Neural progenitor cell (in vitro differentiated cells): ENCODE measurements around the gene TLR3. TPM values are rescaled to one million over a fixed set of nuclear protein-coding genes. Genes with fewer than 3 reads are reported as not detected.
"Not testable (repeated sequence)": the region's sequence is repeated elsewhere in the genome, so short reads cannot be mapped to it uniquely, and the experiment has no call there.

Experiments used
- DNase-seq: peaks from one replicate; pipeline ENCODE4 v3.0.0-alpha.2; 2016; ENCODE audit warnings: low spot score
- H2AFZ ChIP-seq: fragments of 200-600 bp; sonication (generic); replicated peaks from 2 replicates; pipeline ENCODE4 v1.6.1; 2016; ENCODE audit warnings: antibody characterized with exemption
- H3F3A ChIP-seq: fragments of 200-600 bp; sonication (generic); 2 replicates; pipeline ENCODE4 v1.6.1; 2016; ENCODE audit warnings: antibody characterized with exemption, low read depth
- H3K27ac ChIP-seq: fragments of 200-600 bp; sonication (generic); 2 replicates; pipeline ENCODE4 v1.5.1; 2016; ENCODE audit warnings: mild to moderate bottlenecking
- H3K27me3 ChIP-seq: fragments of 200-600 bp; sonication (generic); 2 replicates; pipeline ENCODE4 v1.6.1; 2016; ENCODE audit warnings: mild to moderate bottlenecking, moderate library complexity
- H3K36me3 ChIP-seq: fragments of 200-600 bp; sonication (generic); 2 replicates; pipeline ENCODE4 v1.5.1; 2016
- H3K4me1 ChIP-seq: fragments of 200-600 bp; sonication (generic); 2 replicates; pipeline ENCODE4 v1.6.1; 2016; ENCODE audit warnings: mixed run types
- H3K4me2 ChIP-seq: fragments of 200-600 bp; sonication (generic); 2 replicates; pipeline ENCODE4 v1.6.1; 2016
- H3K4me3 ChIP-seq: fragments of 200-600 bp; sonication (generic); 2 replicates; pipeline ENCODE4 v1.5.1; 2016
- H3K79me2 ChIP-seq: fragments of 200-600 bp; sonication (generic); 2 replicates; pipeline ENCODE4 v1.6.1; 2016; ENCODE audit warnings: low read depth
- H3K9ac ChIP-seq: fragments of 200-600 bp; sonication (generic); 2 replicates; pipeline ENCODE4 v1.6.1; 2016
- H3K9me3 ChIP-seq: fragments of 200-600 bp; sonication (generic); 2 replicates; pipeline ENCODE4 v1.5.1; 2016; ENCODE audit warnings: low read depth
- H4K20me1 ChIP-seq: fragments of 200-600 bp; sonication (generic); 2 replicates; pipeline ENCODE4 v1.6.1; 2016; ENCODE audit warnings: low read depth
- H3K27ac Mint-ChIP-seq: 3 replicates; pipeline ENCODE4 v1.8.0; 2021; ENCODE audit warnings: mixed read lengths
- H3K27me3 Mint-ChIP-seq: 2 replicates; pipeline ENCODE4 v1.8.0; 2022; ENCODE audit warnings: low read depth, mild to moderate bottlenecking, inconsistent platforms, moderate library complexity, mixed read lengths; ENCODE audit not compliant: insufficient read depth
- H3K36me3 Mint-ChIP-seq: 3 replicates; pipeline ENCODE4 v1.8.0; 2021; ENCODE audit warnings: mixed read lengths
- H3K4me1 Mint-ChIP-seq: 3 replicates; pipeline ENCODE4 v1.8.0; 2021; ENCODE audit warnings: mixed read lengths
- H3K4me3 Mint-ChIP-seq: 3 replicates; pipeline ENCODE4 v1.8.0; 2021; ENCODE audit warnings: mild to moderate bottlenecking, moderate library complexity, mixed read lengths
- H3K9me3 Mint-ChIP-seq: 3 replicates; pipeline ENCODE4 v1.8.0; 2020; ENCODE audit warnings: mixed read lengths
- CTCF ChIP-seq: fragments of 200-600 bp; sonication (generic); IDR thresholded peaks from 2 replicates; pipeline ENCODE4 v1.5.1; 2017; ENCODE audit warnings: antibody characterized with exemption, mild to moderate bottlenecking
- EZH2 ChIP-seq: fragments of 200-600 bp; sonication (generic); IDR thresholded peaks from 2 replicates; pipeline ENCODE4 v1.6.1; 2017; ENCODE audit warnings: antibody characterized with exemption, mild to moderate bottlenecking, moderate library complexity
- EZH2phosphoT487 ChIP-seq: fragments of 200-600 bp; sonication (generic); IDR thresholded peaks from 2 replicates; pipeline ENCODE4 v1.6.1; 2017; ENCODE audit warnings: antibody characterized with exemption
- total RNA-seq: library from RNA; depleted of rRNA; stranded (reverse); fragments of >200 nt; gene quantifications from 2 replicates; pipeline ENCODE4 v1.2.3, GENCODE V29; 2015; ENCODE audit warnings: low replicate concordance

The TLR3 gene
- total RNA-seq, 1 donor from 2014 or later: 0.92 TPM

DNA sequence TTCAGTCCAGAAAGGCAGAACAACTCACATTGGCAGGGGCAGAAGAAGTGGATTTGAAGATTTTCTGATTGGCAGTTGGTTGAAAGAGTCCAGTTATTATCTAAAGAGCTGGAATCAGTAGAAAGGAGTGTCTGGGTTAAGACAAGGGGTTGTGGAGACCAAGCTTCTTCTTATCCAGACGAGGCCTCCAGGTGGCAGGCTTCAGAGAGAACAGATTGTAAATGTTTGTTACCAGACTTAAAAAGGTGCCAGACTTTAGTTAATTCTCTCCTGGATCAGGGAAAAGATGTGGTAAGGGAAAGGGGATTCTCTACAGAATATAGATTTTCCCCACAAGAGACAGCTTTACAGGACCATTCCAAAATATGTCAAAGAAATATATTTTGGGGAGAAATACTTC is 36.7 kb upstream of the TLR3 start:
- peaks cover 47% of the 10 kb centered on the region for H3K9me3 Mint-ChIP-seq

DNA sequence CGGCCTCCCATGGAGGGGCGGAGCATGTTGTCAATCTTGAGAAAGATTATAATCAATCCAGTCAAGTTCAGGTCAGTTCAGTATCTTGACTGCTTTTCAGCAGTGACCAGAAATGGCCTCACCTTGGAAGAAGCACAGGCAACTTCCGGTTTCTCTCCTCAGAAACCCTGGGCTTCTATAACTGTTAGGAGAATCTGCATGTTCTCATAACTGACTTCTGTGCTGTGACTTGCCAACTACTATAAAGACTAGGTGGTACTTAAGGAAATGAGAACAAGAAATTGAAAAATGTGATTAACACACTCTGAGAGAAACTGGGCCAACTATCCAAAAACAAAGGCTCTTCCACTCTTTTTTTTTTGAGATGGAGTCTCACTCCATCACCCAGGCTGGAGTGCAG is 35.9 kb upstream of the TLR3 start:
- Mint-ChIP-seq H3K27me3 (peaks cover 11% of the 10 kb centered on the region), H3K4me3 (no peak overlapping the region), H3K4me1 (peaks cover 27% of the 10 kb centered on the region), H3K27ac (no peak overlapping the region), H3K9me3 (peaks cover 52% of the 10 kb centered on the region), H3K36me3 (peaks cover 7% of the 10 kb centered on the region)
- TF ChIP-seq CTCF: no peak
- TF ChIP-seq EZH2phosphoT487: no peak
- TF ChIP-seq EZH2: no peak
- Histone ChIP-seq H2AFZ (no peak overlapping the region), H3K4me1 (peaks cover 31% of the 10 kb centered on the region), H3K27me3 (no peaks in the 10 kb centered on the region), H3K9ac (no peak overlapping the region), H3K79me2 (no peaks in the 10 kb centered on the region), H3F3A (peaks cover 47% of the 10 kb centered on the region), H3K4me2 (no peak overlapping the region), H3K4me3 (no peak overlapping the region), H3K36me3 (no peaks in the 10 kb centered on the region), H4K20me1 (no peaks in the 10 kb centered on the region), H3K27ac (no peak overlapping the region), H3K9me3 (no peaks in the 10 kb centered on the region)
- DNase-seq: no peak

More for the DNA sequence above, 36.7 kb upstream of the TLR3 start:
- peaks cover 53% of the 10 kb centered on the region for H3F3A ChIP-seq
- H3K4me1 ChIP-seq: peaks cover 31% of the 10 kb centered on the region
- no peak for DNase-seq
- H3K4me3 ChIP-seq: no peak overlapping the region
- no peaks in the 10 kb centered on the region for H3K79me2 ChIP-seq
- no peaks in the 10 kb centered on the region for H3K36me3 ChIP-seq
- H3K9me3 ChIP-seq: no peaks in the 10 kb centered on the region
- H2AFZ ChIP-seq: no peak overlapping the region
- no peak overlapping the region for H3K4me2 ChIP-seq
- peaks cover 27% of the 10 kb centered on the region for H3K4me1 Mint-ChIP-seq
- no peak overlapping the region for H3K9ac ChIP-seq
- H3K27me3 Mint-ChIP-seq: peaks cover 11% of the 10 kb centered on the region
- H3K27me3 ChIP-seq: no peaks in the 10 kb centered on the region
- no peak overlapping the region for H3K27ac Mint-ChIP-seq
- H3K4me3 Mint-ChIP-seq: no peak overlapping the region
- peaks cover 7% of the 10 kb centered on the region for H3K36me3 Mint-ChIP-seq
- H4K20me1 ChIP-seq: no peaks in the 10 kb centered on the region
- no peak overlapping the region for H3K27ac ChIP-seq
- TF ChIP-seq CTCF: peak; percentile 35
- no peak for TF ChIP-seq EZH2

DNA sequence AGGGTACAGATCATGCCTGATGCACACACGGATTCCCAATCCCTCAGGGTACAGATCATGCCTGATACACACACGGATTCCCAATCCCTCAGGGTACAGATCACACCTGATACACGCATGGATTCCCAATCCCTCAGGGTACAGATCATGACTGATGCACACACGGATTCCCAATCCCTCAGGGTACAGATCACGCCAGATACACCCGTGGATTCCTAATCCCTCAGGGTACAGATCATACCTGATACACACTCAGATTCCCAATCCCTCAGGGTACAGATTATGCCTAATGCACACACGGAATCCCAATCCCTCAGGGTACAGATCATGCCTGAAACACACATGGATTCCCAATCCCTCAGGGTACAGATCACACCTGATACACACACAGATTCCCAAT is 34.3 kb upstream of the TLR3 start:
- not testable (repeated sequence) for H4K20me1 ChIP-seq, H3K27me3 ChIP-seq, DNase-seq, H3K79me2 ChIP-seq, H3K9ac ChIP-seq, H3K27ac ChIP-seq, H3K4me3 ChIP-seq, H3K36me3 Mint-ChIP-seq, H3K27me3 Mint-ChIP-seq, H3K9me3 ChIP-seq, H3K27ac Mint-ChIP-seq, H3K4me2 ChIP-seq, H3K4me3 Mint-ChIP-seq, H2AFZ ChIP-seq, H3K36me3 ChIP-seq
- Mint-ChIP-seq H3K4me1 (peaks cover 19% of the 10 kb centered on the region), H3K9me3 (peaks cover 49% of the 10 kb centered on the region)
- Histone ChIP-seq H3K4me1 (peaks cover 25% of the 10 kb centered on the region), H3F3A (peaks cover 31% of the 10 kb centered on the region)

- H3K4me3 ChIP-seq: no peak overlapping the region
- no peaks in the 10 kb centered on the region for H3K9me3 ChIP-seq
- no peak for TF ChIP-seq EZH2
- TF ChIP-seq EZH2phosphoT487: no peak
- TF ChIP-seq CTCF: no peak
- Mint-ChIP-seq H3K9me3 (peaks cover 47% of the 10 kb centered on the region), H3K36me3 (peaks cover 7% of the 10 kb centered on the region), H3K27me3 (peaks cover 5% of the 10 kb centered on the region), H3K27ac (no peak overlapping the region), H3K4me1 (no peaks in the 10 kb centered on the region), H3K4me3 (no peak overlapping the region)
- H3K36me3 ChIP-seq: no peaks in the 10 kb centered on the region
- no peak for DNase-seq
- peaks cover 9% of the 10 kb centered on the region for H3F3A ChIP-seq
- no peak overlapping the region for H3K9ac ChIP-seq
- peaks cover 3% of the 10 kb centered on the region for H3K4me1 ChIP-seq
- H2AFZ ChIP-seq: no peak overlapping the region
- H3K27me3 ChIP-seq: no peaks in the 10 kb centered on the region
- H3K79me2 ChIP-seq: no peaks in the 10 kb centered on the region
- H3K4me2 ChIP-seq: no peak overlapping the region
- H3K27ac ChIP-seq: no peak overlapping the region
- H4K20me1 ChIP-seq: no peaks in the 10 kb centered on the region
Observed at GRCh38 chr4:186036976-186037581, 31.9 kb upstream of the TLR3 start.
